Muscle layer of duodenum (tissue), 2 donors: Measurements from ENCODE around the gene KNL1.
"Not testable (repeated sequence)": the region's sequence is repeated elsewhere in the genome, so short reads cannot be mapped to it uniquely, and the experiment has no call there.

Experiments
- H3K27ac ChIP-seq: one replicate; pipeline ENCODE4 v1.7.0; 2013; ENCODE audit warnings: mild to moderate bottlenecking, low read length
- H3K27me3 ChIP-seq: one replicate; pipeline ENCODE4 v1.7.0; 2013; ENCODE audit warnings: low read depth, mild to moderate bottlenecking, control low read depth, low read length
- H3K36me3 ChIP-seq, 2 donors: one replicate each; pipeline ENCODE4 v1.7.0; 2013; ENCODE audit warnings: low read length in 2 of 2, control low read depth in 1 of 2, mild to moderate bottlenecking in 1 of 2; ENCODE audit not compliant: insufficient read depth in 2 of 2, control insufficient read depth in 1 of 2
- H3K4me1 ChIP-seq, 2 donors: one replicate each; pipeline ENCODE4 v1.7.0; 2013; ENCODE audit warnings: low read length in 2 of 2, mild to moderate bottlenecking in 2 of 2, control low read depth in 1 of 2, moderate library complexity in 1 of 2; ENCODE audit not compliant: insufficient read depth in 2 of 2, control insufficient read depth in 1 of 2
- H3K4me3 ChIP-seq, 2 donors: one replicate each; pipeline ENCODE4 v1.7.0; 2013; ENCODE audit warnings: low read length in 2 of 2, low read depth in 1 of 2, mild to moderate bottlenecking in 1 of 2
- H3K9me3 ChIP-seq, 2 donors: one replicate each; pipeline ENCODE4 v1.7.0; 2013; ENCODE audit warnings: low read length in 2 of 2, control low read depth in 1 of 2, mild to moderate bottlenecking in 1 of 2; ENCODE audit not compliant: control insufficient read depth in 1 of 2
- donor health status: healthy.

Gene KNL1

GRCh38 chr15:40618023-40618422 lies 24.0 kb downstream of the KNL1 start:
- no peak overlapping the region for H3K4me3 ChIP-seq
- no peaks in the 10 kb centered on the region for H3K4me1 ChIP-seq
- no peak overlapping the region for H3K27ac ChIP-seq
- H3K9me3 ChIP-seq = no peaks in the 10 kb centered on the region
- no peaks in the 10 kb centered on the region for H3K27me3 ChIP-seq
- H3K36me3 ChIP-seq = no peaks in the 10 kb centered on the region

GRCh38 chr15:40618906-40619305 lies 24.9 kb downstream of the KNL1 start:
- Histone ChIP-seq H3K4me1 (no peaks in the 10 kb centered on the region), H3K9me3 (no peaks in the 10 kb centered on the region), H3K27ac (no peak overlapping the region), H3K36me3 (no peaks in the 10 kb centered on the region), H3K4me3 (no peak overlapping the region), H3K27me3 (no peaks in the 10 kb centered on the region)

- Histone ChIP-seq H3K36me3 (no peaks in the 10 kb centered on the region), H3K4me1 (no peaks in the 10 kb centered on the region), H3K27me3 (no peaks in the 10 kb centered on the region), H3K4me3 (no peak overlapping the region), H3K27ac (no peak overlapping the region), H3K9me3 (no peaks in the 10 kb centered on the region)
These were observed 29.3 kb downstream of the KNL1 start for GRCh38 chr15:40623361-40623760.

- Histone ChIP-seq H3K27me3 (no peaks in the 10 kb centered on the region), H3K36me3 (no peaks in the 10 kb centered on the region), H3K4me3 (no peak overlapping the region), H3K9me3 (no peaks in the 10 kb centered on the region), H3K4me1 (no peaks in the 10 kb centered on the region), H3K27ac (no peak overlapping the region)
These were observed 36.3 kb downstream of the KNL1 start for GRCh38 chr15:40630313-40630712.

GRCh38 chr15:40633178-40633577 lies 39.1 kb downstream of the KNL1 start:
- H3K4me3 ChIP-seq = no peak overlapping the region
- no peaks in the 10 kb centered on the region for H3K9me3 ChIP-seq
- H3K27me3 ChIP-seq = no peaks in the 10 kb centered on the region
- no peaks in the 10 kb centered on the region for H3K4me1 ChIP-seq
- H3K27ac ChIP-seq = no peak overlapping the region
- no peaks in the 10 kb centered on the region for H3K36me3 ChIP-seq

- no peaks in the 10 kb centered on the region for H3K27me3 ChIP-seq
- no peaks in the 10 kb centered on the region for H3K9me3 ChIP-seq
- H3K4me1 ChIP-seq = no peaks in the 10 kb centered on the region
- H3K4me3 ChIP-seq = no peak overlapping the region
- no peaks in the 10 kb centered on the region for H3K36me3 ChIP-seq
- no peak overlapping the region for H3K27ac ChIP-seq
These were observed 43.2 kb downstream of the KNL1 start for GRCh38 chr15:40637221-40637745.

- H3K27me3 ChIP-seq = no peaks in the 10 kb centered on the region
- no peak overlapping the region for H3K27ac ChIP-seq
- no peaks in the 10 kb centered on the region for H3K4me1 ChIP-seq
- no peaks in the 10 kb centered on the region for H3K36me3 ChIP-seq
- H3K9me3 ChIP-seq = no peaks in the 10 kb centered on the region
- H3K4me3 ChIP-seq = no peak overlapping the region
These were observed 45.6 kb downstream of the KNL1 start for GRCh38 chr15:40639677-40640076.

GRCh38 chr15:40647523-40647922 lies 53.5 kb downstream of the KNL1 start:
- Histone ChIP-seq H3K4me3 (no peak overlapping the region), H3K9me3 (no peaks in the 10 kb centered on the region), H3K4me1 (no peaks in the 10 kb centered on the region), H3K27me3 (no peaks in the 10 kb centered on the region), H3K36me3 (no peaks in the 10 kb centered on the region), H3K27ac (no peak overlapping the region)

GRCh38 chr15:40650479-40650878 lies 56.4 kb downstream of the KNL1 start:
- Histone ChIP-seq H3K27me3 (no peaks in the 10 kb centered on the region), H3K4me1 (no peaks in the 10 kb centered on the region), H3K9me3 (no peaks in the 10 kb centered on the region), H3K36me3 (no peaks in the 10 kb centered on the region), H3K4me3 (no peak overlapping the region), H3K27ac (no peak overlapping the region)

GRCh38 chr15:40660686-40661085 lies 66.6 kb downstream of the KNL1 start:
- H3K4me1 ChIP-seq = no peaks in the 10 kb centered on the region
- H3K27ac ChIP-seq = no peak overlapping the region
- no peaks in the 10 kb centered on the region for H3K27me3 ChIP-seq
- H3K36me3 ChIP-seq = no peaks in the 10 kb centered on the region
- no peak overlapping the region for H3K4me3 ChIP-seq
- H3K9me3 ChIP-seq = no peaks in the 10 kb centered on the region

- Histone ChIP-seq H3K4me1 (no peaks in the 10 kb centered on the region), H3K9me3 (no peaks in the 10 kb centered on the region), H3K36me3 (no peaks in the 10 kb centered on the region), H3K27me3 (no peaks in the 10 kb centered on the region), H3K4me3 (no peak overlapping the region), H3K27ac (no peak overlapping the region)
These were observed 70.9 kb downstream of the KNL1 start for GRCh38 chr15:40664909-40665308.

GRCh38 chr15:40676290-40676689 lies 82.2 kb downstream of the KNL1 start:
- not testable (repeated sequence) for H3K27me3 ChIP-seq, H3K9me3 ChIP-seq, H3K4me3 ChIP-seq, H3K36me3 ChIP-seq, H3K27ac ChIP-seq, H3K4me1 ChIP-seq
